Tibial nerve (tissue), 4 donors: ENCODE data around the gene NADK.

Experiments
- EP300 ChIP-seq, 2 donors: sonication (generic); formaldehyde crosslinking; IDR thresholded peaks; one replicate each; pipeline ENCODE4 v1.6.1; 2017; ENCODE audit warnings: antibody characterized with exemption in 2 of 2, mild to moderate bottlenecking in 1 of 2
- POLR2A ChIP-seq, 2 donors: fragments of 450-650 bp; IDR thresholded peaks; one replicate each; pipeline ENCODE4 v1.6.1; 2017; ENCODE audit warnings: antibody characterized with exemption in 2 of 2, mild to moderate bottlenecking in 2 of 2, moderate library complexity in 2 of 2
- TF ChIP-seq, protein P1 (sequence below), 5 experiments: fragments of 200-600 bp in 3 of 5; fragments of 450-650 bp in 2 of 5; sonication (generic) in 3 of 5; IDR thresholded peaks; one replicate each; pipeline ENCODE4 v1.5.1; 2016 to 2019; ENCODE audit warnings: antibody characterized with exemption in 5 of 5, mild to moderate bottlenecking in 3 of 5, moderate library complexity in 2 of 5

- TF ChIP-seq, protein P1, sequence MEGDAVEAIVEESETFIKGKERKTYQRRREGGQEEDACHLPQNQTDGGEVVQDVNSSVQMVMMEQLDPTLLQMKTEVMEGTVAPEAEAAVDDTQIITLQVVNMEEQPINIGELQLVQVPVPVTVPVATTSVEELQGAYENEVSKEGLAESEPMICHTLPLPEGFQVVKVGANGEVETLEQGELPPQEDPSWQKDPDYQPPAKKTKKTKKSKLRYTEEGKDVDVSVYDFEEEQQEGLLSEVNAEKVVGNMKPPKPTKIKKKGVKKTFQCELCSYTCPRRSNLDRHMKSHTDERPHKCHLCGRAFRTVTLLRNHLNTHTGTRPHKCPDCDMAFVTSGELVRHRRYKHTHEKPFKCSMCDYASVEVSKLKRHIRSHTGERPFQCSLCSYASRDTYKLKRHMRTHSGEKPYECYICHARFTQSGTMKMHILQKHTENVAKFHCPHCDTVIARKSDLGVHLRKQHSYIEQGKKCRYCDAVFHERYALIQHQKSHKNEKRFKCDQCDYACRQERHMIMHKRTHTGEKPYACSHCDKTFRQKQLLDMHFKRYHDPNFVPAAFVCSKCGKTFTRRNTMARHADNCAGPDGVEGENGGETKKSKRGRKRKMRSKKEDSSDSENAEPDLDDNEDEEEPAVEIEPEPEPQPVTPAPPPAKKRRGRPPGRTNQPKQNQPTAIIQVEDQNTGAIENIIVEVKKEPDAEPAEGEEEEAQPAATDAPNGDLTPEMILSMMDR (IDR thresholded peaks at IDR 0.05): no peak
- TF ChIP-seq POLR2A (IDR thresholded peaks at IDR 0.05) (no peak), EP300 (IDR thresholded peaks at IDR 0.05) (no peak)
These were observed 26.0 kb upstream of the NADK start for GRCh38 chr1:1804301-1804700.
